GM19463 (cell line): ENCODE results near the gene NAPA.

ENCODE experiments used
- ATAC-seq: cut with Tn5 transposase; IDR thresholded peaks from one replicate; pipeline ENCODE4 v1.9.1; 2021; ENCODE audit warnings: mild to moderate bottlenecking, moderate library complexity; ENCODE audit not compliant: unreplicated experiment

NAPA gene

GRCh38 chr19:47464675-47465419 is 50.0 kb downstream of the NAPA start:
- no peak for ATAC-seq

- no peak for ATAC-seq
Measured at GRCh38 chr19:47461876-47462275, 53.0 kb downstream of the NAPA start.

GRCh38 chr19:47459477-47459876 is 55.4 kb downstream of the NAPA start:
- no peak for ATAC-seq

- ATAC-seq, result no peak
Measured at GRCh38 chr19:47458672-47459071, 56.2 kb downstream of the NAPA start.

GRCh38 chr19:47456721-47457474 is 58.0 kb downstream of the NAPA start:
- no peak for ATAC-seq

GRCh38 chr19:47450478-47450877 is 64.4 kb downstream of the NAPA start:
- no peak for ATAC-seq

GRCh38 chr19:47448360-47448727 is 66.5 kb downstream of the NAPA start:
- ATAC-seq, result no peak

GRCh38 chr19:47447470-47448359 is 67.1 kb downstream of the NAPA start:
- no peak for ATAC-seq

- no peak for ATAC-seq
Measured at GRCh38 chr19:47446534-47447469, 68.1 kb downstream of the NAPA start.

- no peak for ATAC-seq
Measured at GRCh38 chr19:47445937-47446402, 68.9 kb downstream of the NAPA start.

GRCh38 chr19:47445527-47445926 is 69.3 kb downstream of the NAPA start:
- no peak for ATAC-seq

- no peak for ATAC-seq
Measured at GRCh38 chr19:47444388-47444821, 70.5 kb downstream of the NAPA start.

- no peak for ATAC-seq
Measured at GRCh38 chr19:47443331-47443730, 71.5 kb downstream of the NAPA start.

GRCh38 chr19:47438793-47439220 is 76.1 kb downstream of the NAPA start:
- no peak for ATAC-seq
